B cell (primary cell): ENCODE results near the gene SLC16A12. TPM values are rescaled to one million over a fixed set of nuclear protein-coding genes. Genes with fewer than 3 reads are reported as not detected.

Experiments
- ATAC-seq: fragments of 200-7000 bp; cut with Tn5 transposase; one replicate; pipeline ENCODE4 v1.10.0; 2021; ENCODE audit warnings: low read depth, mild to moderate bottlenecking, moderate number of reproducible peaks, moderate library complexity
- CTCF ChIA-PET: fragments of 350-600 bp; sonication (Branson Sonifier 250); formaldehyde crosslinking; loops from one replicate; lab custom pipeline; 2021; ENCODE audit warnings: antibody characterized with exemption, inconsistent platforms; lab: Charles Lee
- POLR2A ChIA-PET: fragments of 350-600 bp; sonication (Branson Sonifier 250); formaldehyde crosslinking; loops from one replicate; lab custom pipeline; 2021; ENCODE audit warnings: antibody characterized with exemption; lab: Charles Lee
- DNase-seq: peaks from one replicate; pipeline ENCODE4 v3.0.0; 2013
- H2AFZ ChIP-seq: 2 replicates; pipeline ENCODE4 v1.6.1; 2012; ENCODE audit warnings: mild to moderate bottlenecking, low read depth, low read length; ENCODE audit not compliant: insufficient read depth, poor library complexity, severe bottlenecking
- H3K27ac ChIP-seq, 2 donors: 1 replicate in 1 of 2; 2 replicates in 1 of 2; pipeline ENCODE4 v1.5.1; 2012 to 2013; ENCODE audit warnings: low read length in 2 of 2, mild to moderate bottlenecking in 2 of 2, moderate library complexity in 1 of 2
- H3K27me3 ChIP-seq, 4 experiments: fragments of 200-600 bp in 1 of 4; sonication (generic) in 1 of 4; replicated peaks in 1 of 4; 1 replicate in 2 of 4; 2 replicates in 2 of 4; pipeline versions ENCODE4 v1.6.1 to v1.7.0; 2013 to 2016; ENCODE audit warnings: low read length in 3 of 4, mild to moderate bottlenecking in 2 of 4, mixed read lengths in 1 of 4, moderate library complexity in 1 of 4; ENCODE audit not compliant: insufficient read depth in 4 of 4, control insufficient read depth in 3 of 4; ENCODE audit errors: control extremely low read depth in 1 of 4
- H3K36me3 ChIP-seq, 2 experiments: replicated peaks in 1 of 2; 1 replicate in 1 of 2; 2 replicates in 1 of 2; pipeline versions ENCODE4 v1.6.1 to v1.7.1; 2013; ENCODE audit warnings: low read length in 1 of 2; ENCODE audit not compliant: insufficient read depth in 2 of 2, control insufficient read depth in 1 of 2; ENCODE audit errors: control extremely low read depth in 1 of 2, extremely low read depth in 1 of 2
- H3K4me1 ChIP-seq, 2 donors: fragments of 200-600 bp in 1 of 2; sonication (generic) in 1 of 2; 1 replicate in 1 of 2; 2 replicates in 1 of 2; pipeline versions ENCODE4 v1.5.1 to v1.6.1; 2013 to 2017; ENCODE audit warnings: low read length in 2 of 2; ENCODE audit not compliant: control insufficient read depth in 2 of 2, insufficient read depth in 2 of 2
- H3K4me2 ChIP-seq: replicated peaks from 2 replicates; pipeline ENCODE3; 2012; ENCODE audit warnings: mild to moderate bottlenecking, low read depth, low read length; ENCODE audit not compliant: poor library complexity, severe bottlenecking
- H3K4me3 ChIP-seq, 5 experiments: fragments of 200-600 bp in 1 of 5; sonication (generic) in 1 of 5; 1 replicate in 3 of 5; 2 replicates in 2 of 5; pipeline versions ENCODE4 v1.5.1 to v1.7.0; 2011 to 2016; ENCODE audit warnings: low read length in 4 of 5, mild to moderate bottlenecking in 4 of 5, low read depth in 2 of 5, control low read depth in 1 of 5, moderate library complexity in 1 of 5; ENCODE audit not compliant: insufficient read depth in 1 of 5; ENCODE audit errors: control extremely low read depth in 1 of 5, extremely low read depth in 1 of 5
- H3K79me2 ChIP-seq: fragments of 200-600 bp; sonication (generic); one replicate; pipeline ENCODE4 v1.6.0; 2016; ENCODE audit warnings: low read length; ENCODE audit not compliant: control insufficient read depth, insufficient read depth
- H3K9ac ChIP-seq: fragments of 200-600 bp; sonication (generic); 2 replicates; pipeline ENCODE4 v1.6.1; 2017; ENCODE audit warnings: mild to moderate bottlenecking, low read length, moderate library complexity
- H3K9me3 ChIP-seq, 3 donors: one replicate each; pipeline versions ENCODE4 v1.6.1 to v1.7.1; 2013; ENCODE audit warnings: low read length in 2 of 3; ENCODE audit not compliant: control insufficient read depth in 2 of 3, insufficient read depth in 1 of 3; ENCODE audit errors: control extremely low read depth in 1 of 3
- H4K20me1 ChIP-seq: 2 replicates; pipeline ENCODE4 v1.6.0; 2012; ENCODE audit warnings: mild to moderate bottlenecking, low read length; ENCODE audit not compliant: insufficient read depth, control insufficient read depth, poor library complexity, severe bottlenecking
- H3K27ac Mint-ChIP-seq: one replicate; pipeline ENCODE4 v1.8.0; 2021; ENCODE audit warnings: mixed read lengths
- H3K27me3 Mint-ChIP-seq: one replicate; pipeline ENCODE4 v1.8.0; 2021; ENCODE audit warnings: mixed read lengths
- H3K4me1 Mint-ChIP-seq: one replicate; pipeline ENCODE4 v1.8.0; 2021; ENCODE audit warnings: mixed read lengths
- H3K4me3 Mint-ChIP-seq: one replicate; pipeline ENCODE4 v1.8.0; 2021; ENCODE audit warnings: mixed read lengths
- H3K9me3 Mint-ChIP-seq: one replicate; pipeline ENCODE4 v1.8.0; 2022; ENCODE audit warnings: mixed read lengths; ENCODE audit not compliant: insufficient read depth
- CTCF ChIP-seq: fragments of 200-600 bp; IDR thresholded peaks from one replicate; pipeline ENCODE4 v1.8.0; 2022; ENCODE audit warnings: antibody characterized with exemption, mild to moderate bottlenecking
- EZH2 ChIP-seq: IDR thresholded peaks from 2 replicates; pipeline ENCODE4 v1.6.1; 2012; ENCODE audit warnings: borderline replicate concordance, low read depth, mild to moderate bottlenecking, moderate library complexity, low read length; ENCODE audit not compliant: insufficient read depth, poor library complexity, severe bottlenecking
- WGBS: methylation state at CpG from one replicate; pipeline ENCODE4 v1.1.5; 2013; ENCODE audit warnings: missing lambda C conversion rate; ENCODE audit not compliant: insufficient coverage; 5-methylcytosine and 5-hydroxymethylcytosine counted together
- intact Hi-C: fragments of 100-400 bp; cut with micrococcal nuclease; formaldehyde crosslinking; loops from one replicate; pipeline ENCODE4 v1.10.0; 2022
- polyA plus RNA-seq: library from polyadenylated mRNA; depleted of rRNA; stranded (reverse); fragments of >200 nt; gene quantifications from 2 replicates; pipeline ENCODE4 v1.2.3, GENCODE V29; 2012
- total RNA-seq, 2 donors: library from RNA; stranded (reverse); fragments of 120-200 nt in 1 of 2; gene quantifications; 1 replicate in 1 of 2; 2 replicates in 1 of 2; pipeline versions ENCODE4 v1.2.3 to v1.2.4, GENCODE V29; 2013 to 2022

Gene SLC16A12
- total and polyA plus RNA-seq, 2 donors (not counting 1 experiment from before 2014, with no cell fraction given) = not detected

GRCh38 chr10:89454561-89455347 is 80.6 kb downstream of the SLC16A12 start:
- Histone ChIP-seq H3K9ac (no peak overlapping the region), H3K4me1 (peaks cover 0 to 3% of the 10 kb centered on the region in 2 donors), H3K4me2 (no peak overlapping the region), H3K27ac (no peak overlapping the region), H3K79me2 (no peaks in the 10 kb centered on the region), H3K4me3 (no peak overlapping the region), H4K20me1 (no peaks in the 10 kb centered on the region), H3K27me3 (peaks cover 0 to 3% (median 0%) of the 10 kb centered on the region in 4 experiments), H3K9me3 (no peaks in the 10 kb centered on the region), H2AFZ (no peak overlapping the region), H3K36me3 (no peaks in the 10 kb centered on the region)
- no peak for ATAC-seq
- intact Hi-C loops = no loop called here
- 83% methylated on average over 1 of the region's 1 CpG for WGBS
- ChIA-PET CTCF (no interaction called here), POLR2A (no interaction called here)
- no peak for DNase-seq
- Mint-ChIP-seq H3K4me1 (peaks cover 4% of the 10 kb centered on the region), H3K9me3 (no peaks in the 10 kb centered on the region), H3K27ac (no peak overlapping the region), H3K27me3 (peaks cover 11% of the 10 kb centered on the region), H3K4me3 (no peak overlapping the region)
- TF ChIP-seq EZH2 (no peak), CTCF (no peak)

GRCh38 chr10:89452193-89452592 is 83.2 kb downstream of the SLC16A12 start:
- peaks cover 4% of the 10 kb centered on the region for H3K4me1 Mint-ChIP-seq

More at GRCh38 chr10:89452193-89452592, 83.2 kb downstream of the SLC16A12 start:
- Mint-ChIP-seq H3K27me3 (peaks cover 7% of the 10 kb centered on the region), H3K4me3 (no peak overlapping the region), H3K9me3 (no peaks in the 10 kb centered on the region), H3K27ac (no peak overlapping the region)
- Histone ChIP-seq H3K4me2 (no peak overlapping the region), H3K4me1 (peaks cover 0 to 3% of the 10 kb centered on the region in 2 donors), H3K27ac (no peak overlapping the region), H3K27me3 (peaks cover 0 to 3% (median 0%) of the 10 kb centered on the region in 4 experiments), H3K79me2 (no peaks in the 10 kb centered on the region), H3K4me3 (no peak overlapping the region), H2AFZ (no peak overlapping the region), H3K9me3 (no peaks in the 10 kb centered on the region), H4K20me1 (no peaks in the 10 kb centered on the region), H3K9ac (no peak overlapping the region), H3K36me3 (no peaks in the 10 kb centered on the region)
- ATAC-seq = no peak
- ChIA-PET POLR2A (no interaction called here), CTCF (no interaction called here)
- TF ChIP-seq EZH2 (no peak), CTCF (no peak)
- no CpG with 5 or more reads among the region's 1 CpG for WGBS
- intact Hi-C loops = no loop called here
- DNase-seq = no peak
